IPS-15b (cell line): ENCODE measurements around the gene SDK1.

ENCODE experiments used
- H3K27me3 ChIP-seq: one replicate; pipeline ENCODE4 v1.6.1; 2013; ENCODE audit warnings: low read length; ENCODE audit not compliant: control insufficient read depth, insufficient read depth
- H3K36me3 ChIP-seq: one replicate; pipeline ENCODE4 v1.6.1; 2013; ENCODE audit warnings: low read length; ENCODE audit not compliant: control insufficient read depth, insufficient read depth
- H3K4me1 ChIP-seq: one replicate; pipeline ENCODE4 v1.6.1; 2013; ENCODE audit warnings: mild to moderate bottlenecking, low read length; ENCODE audit not compliant: control insufficient read depth, insufficient read depth
- H3K4me3 ChIP-seq: one replicate; pipeline ENCODE4 v1.5.1; 2013; ENCODE audit warnings: low read depth, low read length
- H3K9ac ChIP-seq: one replicate; pipeline ENCODE4 v1.6.1; 2013; ENCODE audit warnings: low read depth, mild to moderate bottlenecking, low read length
- H3K9me3 ChIP-seq: one replicate; pipeline ENCODE4 v1.6.1; 2013; ENCODE audit warnings: mild to moderate bottlenecking, low read length; ENCODE audit not compliant: control insufficient read depth, insufficient read depth

Gene SDK1

DNA sequence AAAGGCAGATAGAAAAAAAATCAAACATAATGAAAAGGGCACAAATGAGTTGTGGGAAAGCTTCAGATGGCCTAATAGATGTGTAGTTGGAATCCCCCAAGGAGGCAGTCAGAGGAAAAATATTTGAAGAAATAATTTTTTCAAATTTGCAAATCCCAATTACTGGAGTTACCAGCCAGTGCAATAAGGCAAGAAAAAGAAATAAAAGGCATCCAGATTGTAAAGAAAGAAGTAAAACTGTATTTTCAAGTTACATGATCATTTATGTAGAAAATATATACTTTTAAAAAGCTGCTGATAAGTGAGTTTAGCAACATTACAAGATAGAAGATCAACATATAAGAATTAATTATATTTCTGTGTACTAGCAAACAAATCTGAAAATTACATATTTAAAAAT is 329.0 kb downstream of the SDK1 start:
- Histone ChIP-seq H3K9me3 (no peaks in the 10 kb centered on the region), H3K4me1 (no peaks in the 10 kb centered on the region)

GRCh38 chr7:3634396-3634795 is 333.3 kb downstream of the SDK1 start:
- no peaks in the 10 kb centered on the region for H3K36me3 ChIP-seq
- H3K27me3 ChIP-seq: no peaks in the 10 kb centered on the region
- H3K9ac ChIP-seq: no peak overlapping the region
- H3K4me1 ChIP-seq: no peaks in the 10 kb centered on the region
- H3K4me3 ChIP-seq: no peak overlapping the region
- no peaks in the 10 kb centered on the region for H3K9me3 ChIP-seq

More for the DNA sequence above, 329.0 kb downstream of the SDK1 start:
- H3K36me3 ChIP-seq: no peaks in the 10 kb centered on the region
- no peak overlapping the region for H3K4me3 ChIP-seq
- no peak overlapping the region for H3K9ac ChIP-seq
- H3K27me3 ChIP-seq: no peaks in the 10 kb centered on the region

GRCh38 chr7:3636131-3636860 is 335.2 kb downstream of the SDK1 start:
- Histone ChIP-seq H3K9ac (no peak overlapping the region), H3K9me3 (no peaks in the 10 kb centered on the region), H3K27me3 (no peaks in the 10 kb centered on the region), H3K4me1 (no peaks in the 10 kb centered on the region), H3K36me3 (no peaks in the 10 kb centered on the region), H3K4me3 (no peak overlapping the region)

GRCh38 chr7:3639253-3639652 is 338.2 kb downstream of the SDK1 start:
- no peaks in the 10 kb centered on the region for H3K27me3 ChIP-seq
- H3K9ac ChIP-seq: no peak overlapping the region
- no peaks in the 10 kb centered on the region for H3K9me3 ChIP-seq
- no peak overlapping the region for H3K4me3 ChIP-seq
- H3K4me1 ChIP-seq: no peaks in the 10 kb centered on the region
- no peaks in the 10 kb centered on the region for H3K36me3 ChIP-seq

- Histone ChIP-seq H3K4me1 (no peaks in the 10 kb centered on the region), H3K9ac (no peak overlapping the region), H3K4me3 (no peak overlapping the region), H3K36me3 (no peaks in the 10 kb centered on the region), H3K9me3 (no peaks in the 10 kb centered on the region), H3K27me3 (no peaks in the 10 kb centered on the region)
Measured at GRCh38 chr7:3641582-3641981, 340.5 kb downstream of the SDK1 start.

- Histone ChIP-seq H3K9ac (no peak overlapping the region), H3K4me1 (no peaks in the 10 kb centered on the region), H3K4me3 (no peak overlapping the region), H3K36me3 (no peaks in the 10 kb centered on the region), H3K27me3 (no peaks in the 10 kb centered on the region), H3K9me3 (no peaks in the 10 kb centered on the region)
Measured at GRCh38 chr7:3643091-3643490, 342.0 kb downstream of the SDK1 start.

DNA sequence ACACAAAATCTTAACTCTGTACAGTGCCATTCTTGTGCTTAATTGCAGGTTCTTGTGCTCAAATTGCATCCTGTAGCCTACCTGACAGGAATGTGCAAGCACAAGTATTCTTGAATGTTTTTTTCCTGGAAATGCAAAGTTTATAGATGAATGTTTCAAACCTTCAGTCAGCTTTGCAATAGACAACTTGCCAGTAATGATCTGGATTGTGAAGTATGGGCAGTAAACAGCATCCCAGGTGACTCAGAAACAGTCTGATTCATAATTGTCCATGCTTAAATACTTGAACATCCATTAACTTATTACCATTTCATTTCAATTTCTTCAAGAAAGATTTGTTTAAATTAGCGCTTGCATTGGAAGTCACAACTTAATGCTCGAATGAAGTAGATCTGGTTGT is 347.2 kb downstream of the SDK1 start:
- no peaks in the 10 kb centered on the region for H3K27me3 ChIP-seq
- no peaks in the 10 kb centered on the region for H3K36me3 ChIP-seq
- H3K4me3 ChIP-seq: no peak overlapping the region
- no peaks in the 10 kb centered on the region for H3K4me1 ChIP-seq
- no peak overlapping the region for H3K9ac ChIP-seq
- H3K9me3 ChIP-seq: no peaks in the 10 kb centered on the region

DNA sequence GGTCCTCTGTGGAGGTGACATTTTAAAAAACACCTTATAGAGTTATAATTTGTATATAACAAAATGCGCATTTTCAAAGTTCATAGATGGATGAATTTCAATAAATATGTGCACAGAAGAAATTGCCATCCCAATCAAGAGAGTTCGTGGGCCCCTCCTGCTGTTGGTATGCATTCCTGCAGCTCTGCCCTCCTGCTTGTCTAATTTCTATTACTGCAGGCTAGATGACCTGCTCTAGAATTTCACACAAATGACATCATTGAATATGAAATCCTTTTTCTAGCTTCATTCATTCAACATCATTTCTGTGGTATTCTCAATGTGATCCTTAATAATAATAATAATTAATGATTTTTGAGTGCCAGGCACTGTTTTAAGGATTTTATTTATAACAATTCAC is 348.2 kb downstream of the SDK1 start:
- H3K9ac ChIP-seq: no peak overlapping the region
- H3K36me3 ChIP-seq: no peaks in the 10 kb centered on the region
- no peak overlapping the region for H3K4me3 ChIP-seq
- H3K27me3 ChIP-seq: no peaks in the 10 kb centered on the region
- no peaks in the 10 kb centered on the region for H3K9me3 ChIP-seq
- H3K4me1 ChIP-seq: no peaks in the 10 kb centered on the region

GRCh38 chr7:3649678-3650440 is 348.8 kb downstream of the SDK1 start:
- H3K27me3 ChIP-seq: no peaks in the 10 kb centered on the region
- H3K9me3 ChIP-seq: no peaks in the 10 kb centered on the region
- no peak overlapping the region for H3K4me3 ChIP-seq
- H3K36me3 ChIP-seq: no peaks in the 10 kb centered on the region
- no peaks in the 10 kb centered on the region for H3K4me1 ChIP-seq
- no peak overlapping the region for H3K9ac ChIP-seq

DNA sequence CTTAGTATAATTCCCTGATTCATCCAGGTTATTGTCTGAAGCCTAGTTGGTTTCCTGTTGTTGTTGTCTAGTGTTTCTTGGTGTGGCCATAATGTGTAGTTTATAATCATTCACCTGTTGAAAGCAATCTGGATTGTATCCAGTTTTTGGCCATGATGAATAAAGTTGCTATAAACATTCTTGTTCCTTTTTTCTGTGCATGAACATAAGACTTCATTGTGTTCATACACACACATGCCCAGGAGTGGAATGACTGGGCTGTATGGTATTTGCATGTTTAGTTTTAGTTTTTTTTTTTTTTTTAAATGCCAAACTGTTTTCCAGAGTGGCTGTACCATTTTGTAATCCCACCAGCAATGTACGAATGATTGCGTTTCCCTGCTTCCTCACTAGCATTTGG is 349.8 kb downstream of the SDK1 start:
- Histone ChIP-seq H3K9ac (no peak overlapping the region), H3K27me3 (no peaks in the 10 kb centered on the region), H3K4me1 (no peaks in the 10 kb centered on the region), H3K4me3 (no peak overlapping the region), H3K9me3 (no peaks in the 10 kb centered on the region), H3K36me3 (no peaks in the 10 kb centered on the region)

DNA sequence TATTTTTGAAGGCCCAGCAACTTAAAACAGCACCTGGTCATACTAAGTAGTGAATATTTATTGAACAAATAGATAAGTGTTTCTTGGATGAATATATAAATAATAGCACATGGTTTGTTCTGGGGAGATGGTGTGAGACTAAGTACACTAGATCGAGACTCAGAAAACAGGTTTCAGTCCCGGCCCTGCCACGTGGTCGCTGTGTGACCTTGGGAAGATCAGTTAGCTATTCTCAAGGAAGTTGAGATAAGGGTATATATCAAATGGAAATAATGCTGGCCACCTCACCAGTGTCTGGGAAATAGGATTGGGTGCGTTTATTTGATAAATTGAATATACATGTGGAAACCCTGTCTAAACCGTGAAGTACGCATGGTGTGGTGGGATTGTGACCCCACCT is 354.6 kb downstream of the SDK1 start:
- H3K4me3 ChIP-seq: no peak overlapping the region
- no peaks in the 10 kb centered on the region for H3K9me3 ChIP-seq
- no peaks in the 10 kb centered on the region for H3K27me3 ChIP-seq
- no peaks in the 10 kb centered on the region for H3K36me3 ChIP-seq
- no peaks in the 10 kb centered on the region for H3K4me1 ChIP-seq
- no peak overlapping the region for H3K9ac ChIP-seq

- Histone ChIP-seq H3K9me3 (no peaks in the 10 kb centered on the region), H3K9ac (no peak overlapping the region), H3K4me3 (no peak overlapping the region), H3K36me3 (no peaks in the 10 kb centered on the region), H3K4me1 (no peaks in the 10 kb centered on the region), H3K27me3 (no peaks in the 10 kb centered on the region)
Measured at GRCh38 chr7:3657206-3657605, 356.2 kb downstream of the SDK1 start.
